Thyroid gland (tissue), 4 donors: ENCODE results near the gene DDIAS.

Experiments used
- CTCF ChIP-seq, 6 experiments: fragments of 200-600 bp in 3 of 6; fragments of 450-650 bp in 3 of 6; sonication (generic) in 3 of 6; IDR thresholded peaks; one replicate each; pipeline ENCODE4 v1.5.1; 2016 to 2019; ENCODE audit warnings: antibody characterized with exemption in 6 of 6, mild to moderate bottlenecking in 2 of 6, inconsistent platforms in 1 of 6, moderate library complexity in 1 of 6
- POLR2A ChIP-seq, 2 donors: fragments of 450-650 bp; IDR thresholded peaks; one replicate each; pipeline ENCODE4 v1.6.1; 2017; ENCODE audit warnings: antibody characterized with exemption in 2 of 2, mild to moderate bottlenecking in 2 of 2, moderate library complexity in 1 of 2

- TF ChIP-seq CTCF (IDR thresholded peaks at IDR 0.05): no peak
- no peak for TF ChIP-seq POLR2A (IDR thresholded peaks at IDR 0.05)
Measured at GRCh38 chr11:82975882-82976281, 74.3 kb downstream of the DDIAS start.
